Osteocyte (in vitro differentiated cells): Measurements from ENCODE around the gene ADAMTSL3. TPM values are rescaled to one million over a fixed set of nuclear protein-coding genes. Genes with fewer than 3 reads are reported as not detected.

ENCODE experiments used
- DNase-seq: peaks from one replicate; pipeline ENCODE4 v3.0.0; 2021; ENCODE audit warnings: mixed read lengths; ENCODE audit not compliant: unreplicated experiment; ENCODE audit errors: extremely low spot score
- H3K27ac Mint-ChIP-seq: one replicate; pipeline ENCODE4 v1.8.0; 2021; ENCODE audit warnings: mild to moderate bottlenecking, mixed read lengths; ENCODE audit not compliant: unreplicated experiment
- H3K27me3 Mint-ChIP-seq: one replicate; pipeline ENCODE4 v1.8.0; 2021; ENCODE audit warnings: mixed read lengths; ENCODE audit not compliant: unreplicated experiment
- H3K36me3 Mint-ChIP-seq: one replicate; pipeline ENCODE4 v1.8.0; 2021; ENCODE audit warnings: mixed read lengths; ENCODE audit not compliant: unreplicated experiment
- H3K4me1 Mint-ChIP-seq: one replicate; pipeline ENCODE4 v1.8.0; 2021; ENCODE audit warnings: mixed read lengths; ENCODE audit not compliant: unreplicated experiment
- H3K4me3 Mint-ChIP-seq: one replicate; pipeline ENCODE4 v1.8.0; 2021; ENCODE audit warnings: mild to moderate bottlenecking, moderate library complexity, mixed read lengths; ENCODE audit not compliant: unreplicated experiment
- H3K9me3 Mint-ChIP-seq: one replicate; pipeline ENCODE4 v1.8.0; 2021; ENCODE audit warnings: mixed read lengths; ENCODE audit not compliant: unreplicated experiment
- total RNA-seq: library from RNA; stranded (reverse); gene quantifications from 2 replicates; pipeline ENCODE4 v1.2.1, GENCODE V29; 2021
- TF ChIP-seq, protein P1 (sequence below): fragments of 200-600 bp; sonication (generic); IDR thresholded peaks from 2 replicates; pipeline ENCODE4 v1.5.0; 2021; ENCODE audit warnings: antibody characterized with exemption, mild to moderate bottlenecking, moderate library complexity

ADAMTSL3 gene
- total RNA-seq, 1 donor from 2014 or later = not detected

DNA sequence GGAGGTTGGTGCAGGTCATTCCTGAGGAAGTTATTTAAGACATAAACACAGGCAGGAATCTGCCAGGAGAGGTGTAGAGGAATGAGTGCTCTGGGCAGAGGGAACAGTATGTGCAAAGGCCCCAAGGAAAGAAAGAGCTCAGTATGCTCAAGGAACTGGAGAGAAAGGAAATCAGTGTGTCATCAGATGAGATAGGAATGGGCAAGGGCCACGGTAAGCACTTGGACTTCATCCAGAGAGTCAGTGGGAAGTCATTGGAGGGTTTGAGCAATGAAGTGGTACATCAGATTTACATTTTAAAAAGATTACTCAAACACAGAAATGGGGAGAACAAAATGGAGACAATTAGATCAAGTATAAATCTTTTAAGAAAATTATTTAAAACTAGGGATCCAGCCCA, 272.2 kb downstream of the ADAMTSL3 start:
- TF ChIP-seq, protein P1, sequence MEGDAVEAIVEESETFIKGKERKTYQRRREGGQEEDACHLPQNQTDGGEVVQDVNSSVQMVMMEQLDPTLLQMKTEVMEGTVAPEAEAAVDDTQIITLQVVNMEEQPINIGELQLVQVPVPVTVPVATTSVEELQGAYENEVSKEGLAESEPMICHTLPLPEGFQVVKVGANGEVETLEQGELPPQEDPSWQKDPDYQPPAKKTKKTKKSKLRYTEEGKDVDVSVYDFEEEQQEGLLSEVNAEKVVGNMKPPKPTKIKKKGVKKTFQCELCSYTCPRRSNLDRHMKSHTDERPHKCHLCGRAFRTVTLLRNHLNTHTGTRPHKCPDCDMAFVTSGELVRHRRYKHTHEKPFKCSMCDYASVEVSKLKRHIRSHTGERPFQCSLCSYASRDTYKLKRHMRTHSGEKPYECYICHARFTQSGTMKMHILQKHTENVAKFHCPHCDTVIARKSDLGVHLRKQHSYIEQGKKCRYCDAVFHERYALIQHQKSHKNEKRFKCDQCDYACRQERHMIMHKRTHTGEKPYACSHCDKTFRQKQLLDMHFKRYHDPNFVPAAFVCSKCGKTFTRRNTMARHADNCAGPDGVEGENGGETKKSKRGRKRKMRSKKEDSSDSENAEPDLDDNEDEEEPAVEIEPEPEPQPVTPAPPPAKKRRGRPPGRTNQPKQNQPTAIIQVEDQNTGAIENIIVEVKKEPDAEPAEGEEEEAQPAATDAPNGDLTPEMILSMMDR = no peak
- Mint-ChIP-seq H3K4me1 (no peaks in the 10 kb centered on the region), H3K4me3 (no peak overlapping the region), H3K9me3 (no peaks in the 10 kb centered on the region), H3K27ac (no peak overlapping the region), H3K36me3 (no peaks in the 10 kb centered on the region), H3K27me3 (no peaks in the 10 kb centered on the region)
- no peak for DNase-seq

DNA sequence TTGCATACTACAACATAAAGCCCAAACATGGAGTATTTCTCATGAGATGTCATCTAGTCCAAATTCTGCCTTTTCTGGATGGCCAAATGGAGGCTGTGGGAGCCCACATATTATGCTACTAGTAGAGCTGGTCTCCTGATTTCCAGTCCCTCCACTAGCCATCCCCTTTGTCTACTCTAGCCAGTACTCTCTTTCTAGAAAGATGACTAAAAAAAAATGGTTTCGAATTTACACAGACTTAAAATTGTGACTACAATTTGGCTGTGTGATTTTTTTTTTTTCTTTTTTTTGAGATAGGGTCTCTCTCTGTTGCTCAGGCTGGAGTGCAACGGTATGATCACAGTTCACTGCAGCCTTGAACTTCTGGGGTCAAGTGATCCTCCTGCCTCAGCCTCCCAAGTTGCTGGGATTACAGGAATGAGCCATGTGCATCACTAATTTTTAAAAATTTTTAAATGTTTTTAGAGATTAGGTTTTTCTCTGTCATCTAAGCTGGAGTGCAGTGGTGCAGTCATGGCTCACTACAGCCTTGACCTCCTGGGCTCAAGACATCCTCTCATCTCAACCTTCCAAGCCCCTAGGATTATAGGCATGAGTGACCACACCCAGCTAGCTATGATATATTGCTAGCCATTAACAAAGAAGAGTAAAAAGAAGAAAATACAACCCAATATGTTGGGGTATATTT, 273.9 kb downstream of the ADAMTSL3 start:
- DNase-seq = no peak
- Mint-ChIP-seq H3K27ac (no peak overlapping the region), H3K36me3 (no peaks in the 10 kb centered on the region), H3K4me3 (no peak overlapping the region), H3K9me3 (no peaks in the 10 kb centered on the region), H3K27me3 (no peaks in the 10 kb centered on the region), H3K4me1 (no peaks in the 10 kb centered on the region)
- TF ChIP-seq, protein P1 = no peak

DNA sequence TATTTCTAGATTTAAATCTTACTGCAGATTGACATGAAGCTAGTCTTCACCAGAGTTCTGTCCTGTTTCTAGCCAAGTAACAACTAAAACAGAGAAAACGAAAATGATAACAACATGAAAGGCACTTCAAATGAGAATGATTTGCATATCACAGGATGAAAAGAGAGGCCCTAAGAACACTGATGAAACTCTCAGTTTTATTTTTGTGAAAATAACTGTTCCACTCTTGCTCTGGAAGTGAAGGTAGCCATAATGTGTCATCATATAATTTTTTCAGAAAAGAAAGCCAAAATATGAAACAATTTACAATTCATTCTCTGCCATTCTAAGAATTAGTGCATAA, 274.4 kb downstream of the ADAMTSL3 start:
- Mint-ChIP-seq H3K9me3 (no peaks in the 10 kb centered on the region), H3K36me3 (no peaks in the 10 kb centered on the region), H3K4me1 (no peaks in the 10 kb centered on the region), H3K27ac (no peak overlapping the region), H3K4me3 (no peak overlapping the region), H3K27me3 (no peaks in the 10 kb centered on the region)
- TF ChIP-seq, protein P1 = no peak
- no peak for DNase-seq

DNA sequence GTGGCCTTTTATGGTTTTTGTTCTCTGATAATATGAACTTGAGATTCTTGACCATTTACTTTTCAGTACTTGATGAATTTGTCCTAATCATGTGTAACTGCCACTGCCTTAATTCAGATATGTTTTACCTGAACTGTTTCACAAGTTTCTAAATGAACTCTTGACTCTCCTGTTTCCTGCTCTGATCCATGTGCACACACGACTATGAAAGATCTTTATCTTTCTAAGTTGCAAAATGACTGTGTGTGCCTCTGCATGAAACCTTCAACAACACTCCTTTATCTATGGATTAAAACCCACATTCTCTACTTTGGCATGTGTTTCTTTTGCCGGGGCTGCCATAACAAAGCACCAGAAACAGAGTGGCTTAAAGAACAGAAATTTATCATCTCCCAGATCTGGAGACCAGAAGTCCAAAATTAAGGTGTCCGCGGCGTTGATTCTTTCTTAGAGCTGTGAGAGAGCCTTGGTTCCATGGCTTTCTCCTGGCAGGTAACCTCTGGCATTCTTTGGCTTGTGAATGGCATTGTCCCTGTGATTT, 275.0 kb downstream of the ADAMTSL3 start:
- TF ChIP-seq, protein P1 = no peak
- H3K4me1 Mint-ChIP-seq = no peaks in the 10 kb centered on the region
- H3K36me3 Mint-ChIP-seq = no peaks in the 10 kb centered on the region
- H3K27me3 Mint-ChIP-seq = no peaks in the 10 kb centered on the region
- H3K9me3 Mint-ChIP-seq = no peaks in the 10 kb centered on the region
- no peak overlapping the region for H3K27ac Mint-ChIP-seq
- no peak for DNase-seq
- no peak overlapping the region for H3K4me3 Mint-ChIP-seq

DNA sequence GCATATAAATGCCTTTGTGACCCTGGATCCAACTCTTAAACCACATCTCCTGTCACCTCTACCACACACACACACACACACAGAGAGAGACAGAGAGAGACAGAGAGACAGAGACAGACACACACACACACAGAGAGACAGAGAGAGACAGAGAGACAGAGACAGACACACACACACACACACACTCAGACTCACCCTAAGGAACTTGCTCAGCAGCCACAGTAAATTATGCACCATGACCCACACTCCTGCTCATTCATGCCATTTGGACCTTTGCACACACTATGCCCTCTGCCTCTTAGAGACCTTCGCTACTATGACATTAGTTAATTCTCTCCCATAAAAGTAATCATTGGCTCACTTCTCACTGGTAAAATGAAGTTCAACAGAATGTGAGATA, 275.7 kb downstream of the ADAMTSL3 start:
- Mint-ChIP-seq H3K36me3 (no peaks in the 10 kb centered on the region), H3K27me3 (no peaks in the 10 kb centered on the region), H3K4me3 (no peak overlapping the region), H3K9me3 (no peaks in the 10 kb centered on the region), H3K4me1 (no peaks in the 10 kb centered on the region), H3K27ac (no peak overlapping the region)
- TF ChIP-seq, protein P1 = no peak
- DNase-seq = no peak
